ENCODE measurements around the gene ACADL.

DNA sequence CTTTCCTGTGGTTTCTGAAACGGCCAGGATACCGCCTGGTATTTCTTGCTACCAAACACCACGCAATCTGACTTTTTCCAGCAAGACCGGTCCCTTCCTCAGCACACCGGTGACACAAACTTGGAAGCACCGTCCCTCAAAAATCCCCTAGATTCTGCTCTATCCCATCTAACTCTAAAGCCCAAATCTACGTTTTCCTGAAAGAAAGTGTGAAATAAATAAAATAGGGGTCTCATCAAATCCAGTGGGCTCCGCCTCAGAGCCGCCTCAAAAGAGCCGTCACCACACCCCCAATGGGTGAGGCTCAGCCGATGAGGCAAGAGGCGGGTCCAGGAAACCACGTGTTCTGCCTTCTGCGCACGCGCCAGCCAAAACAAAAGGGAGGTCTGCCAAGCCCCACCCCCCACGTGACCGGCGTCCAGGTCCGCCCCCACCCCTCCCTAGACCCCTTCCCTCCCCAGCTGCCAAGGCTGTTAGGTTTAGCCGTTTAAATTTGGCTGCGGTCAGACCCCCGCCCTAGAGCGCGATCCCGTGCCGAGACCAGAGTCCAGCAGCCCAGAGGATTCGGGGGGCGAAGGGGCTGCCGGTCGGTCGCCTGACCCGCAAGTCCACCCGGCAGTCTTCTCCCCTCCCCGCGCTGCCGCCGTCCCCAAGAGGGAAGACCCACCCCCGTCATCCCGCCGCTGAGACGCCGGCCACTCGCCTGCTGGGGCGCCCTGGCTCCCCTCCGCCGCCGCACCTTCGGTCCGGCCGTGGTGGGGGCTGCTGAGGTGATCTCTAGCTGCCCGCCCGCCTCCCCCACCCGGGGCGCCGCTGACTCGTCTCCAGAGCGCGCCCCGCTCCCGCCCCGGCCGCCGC is 54.6 kb downstream of the ACADL start:
- TF ChIP-seq POLR2A (IDR thresholded peaks at IDR 0.05; ENCODE audit: low read depth, low read length) (no peak; the same call in 1 of the 2 replicates), POLR2AphosphoS5 (IDR thresholded peaks at IDR 0.05; ENCODE audit: low read depth, low read length) (0 out of 2 replicates have a peak, but pooled peaks have one; percentile 46), TAF1 (IDR thresholded peaks at IDR 0.05; ENCODE audit: low read depth, low read length) (no peak), POU2F2 (IDR thresholded peaks at IDR 0.05; ENCODE audit: low read depth, low read length) (no peak), PAX5 (IDR thresholded peaks at IDR 0.05; ENCODE audit: insufficient read depth, low read length, severe bottlenecking) (no peak)

All from GM12891 (cell line).